AG10803 (cell line): ENCODE results near the gene RALBP1.

Source experiments
- DNase-seq: peaks from one replicate; pipeline ENCODE4 v3.0.0; 2010; ENCODE audit warnings: low read depth
- H3K4me3 ChIP-seq: 2 replicates; pipeline ENCODE4 v1.5.1; 2011; ENCODE audit warnings: mild to moderate bottlenecking, low read length, control low read depth
- TF ChIP-seq, protein P1 (sequence below): conservative IDR thresholded peaks from 2 replicates; pipeline ENCODE4 v1.5.1; 2011; ENCODE audit warnings: mild to moderate bottlenecking, low read length, control low read depth, inconsistent platforms

The RALBP1 gene

DNA sequence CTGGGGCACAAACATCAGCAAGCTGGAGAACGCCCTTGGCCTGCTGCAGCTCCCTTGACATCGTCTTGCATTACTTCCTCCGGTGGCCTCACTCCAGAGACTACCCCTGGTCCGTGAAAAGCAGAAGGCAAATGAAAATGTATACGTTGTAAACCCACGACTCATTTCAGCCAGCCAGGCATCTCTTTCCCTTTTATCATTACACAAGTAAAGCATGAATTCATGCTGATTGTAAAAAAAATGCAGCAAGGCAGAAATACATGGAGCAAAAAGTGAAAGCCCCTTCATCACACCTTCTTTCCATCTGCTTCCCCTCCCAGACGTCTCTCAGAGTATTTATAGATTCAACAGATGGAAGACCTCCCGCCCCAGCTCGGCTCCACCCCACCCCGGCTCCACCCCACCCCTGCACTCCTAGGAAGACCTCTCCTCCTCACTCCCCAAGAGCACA, 41.6 kb upstream of the RALBP1 start:
- no peak for DNase-seq
- H3K4me3 ChIP-seq = no peak overlapping the region
- TF ChIP-seq, protein P1, sequence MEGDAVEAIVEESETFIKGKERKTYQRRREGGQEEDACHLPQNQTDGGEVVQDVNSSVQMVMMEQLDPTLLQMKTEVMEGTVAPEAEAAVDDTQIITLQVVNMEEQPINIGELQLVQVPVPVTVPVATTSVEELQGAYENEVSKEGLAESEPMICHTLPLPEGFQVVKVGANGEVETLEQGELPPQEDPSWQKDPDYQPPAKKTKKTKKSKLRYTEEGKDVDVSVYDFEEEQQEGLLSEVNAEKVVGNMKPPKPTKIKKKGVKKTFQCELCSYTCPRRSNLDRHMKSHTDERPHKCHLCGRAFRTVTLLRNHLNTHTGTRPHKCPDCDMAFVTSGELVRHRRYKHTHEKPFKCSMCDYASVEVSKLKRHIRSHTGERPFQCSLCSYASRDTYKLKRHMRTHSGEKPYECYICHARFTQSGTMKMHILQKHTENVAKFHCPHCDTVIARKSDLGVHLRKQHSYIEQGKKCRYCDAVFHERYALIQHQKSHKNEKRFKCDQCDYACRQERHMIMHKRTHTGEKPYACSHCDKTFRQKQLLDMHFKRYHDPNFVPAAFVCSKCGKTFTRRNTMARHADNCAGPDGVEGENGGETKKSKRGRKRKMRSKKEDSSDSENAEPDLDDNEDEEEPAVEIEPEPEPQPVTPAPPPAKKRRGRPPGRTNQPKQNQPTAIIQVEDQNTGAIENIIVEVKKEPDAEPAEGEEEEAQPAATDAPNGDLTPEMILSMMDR = no peak

DNA sequence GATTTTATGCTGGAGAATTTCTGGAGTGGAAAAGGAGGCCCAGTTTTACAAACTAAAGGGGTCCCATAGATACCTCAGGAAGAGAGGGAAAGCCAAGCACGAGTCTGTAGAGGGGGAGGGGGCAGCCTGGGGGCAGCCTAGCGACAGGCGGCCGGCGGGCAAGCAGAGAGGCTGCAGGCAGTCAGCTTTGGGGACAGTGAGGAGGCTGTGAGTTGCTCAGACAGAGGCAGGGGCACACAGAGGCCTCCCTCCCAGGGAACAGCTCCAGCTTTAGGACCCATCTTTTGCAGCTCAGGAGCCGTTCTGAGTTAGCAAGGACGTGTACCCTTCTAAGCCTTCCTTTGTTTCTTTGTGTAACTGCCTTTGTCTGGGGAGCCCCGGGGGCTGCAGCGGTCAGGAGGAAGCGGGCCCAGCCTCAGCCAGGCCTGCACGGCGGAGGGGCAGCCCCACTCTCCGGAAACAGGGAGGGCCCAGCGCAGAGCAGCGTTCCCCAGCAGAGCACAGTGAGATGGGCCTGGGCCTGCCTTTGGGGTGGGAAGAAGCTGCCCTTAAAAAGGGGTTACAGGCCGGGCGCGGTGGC, 41.1 kb upstream of the RALBP1 start:
- H3K4me3 ChIP-seq = no peak overlapping the region
- TF ChIP-seq, protein P1 = no peak
- no peak for DNase-seq

DNA sequence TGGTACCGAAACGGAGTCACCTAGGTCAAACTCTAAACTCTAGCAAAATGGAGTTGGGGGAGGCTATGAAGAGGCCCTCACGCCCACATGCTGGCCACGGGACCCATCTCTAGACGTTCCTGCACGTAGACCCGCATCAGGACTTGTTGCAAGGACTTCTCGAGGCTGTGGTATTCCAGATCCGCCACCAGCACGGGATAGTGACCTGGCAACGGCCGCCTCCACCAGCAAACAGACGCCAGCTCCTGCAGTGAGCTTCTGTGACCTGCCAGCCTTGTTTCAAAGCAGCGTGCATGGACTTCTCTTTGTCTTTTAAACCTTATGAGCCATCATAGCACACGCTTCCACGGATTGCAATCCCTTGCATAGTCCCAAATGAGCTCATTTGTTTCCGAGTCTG, 40.3 kb upstream of the RALBP1 start:
- no peak for DNase-seq
- TF ChIP-seq, protein P1 = no peak
- no peak overlapping the region for H3K4me3 ChIP-seq

DNA sequence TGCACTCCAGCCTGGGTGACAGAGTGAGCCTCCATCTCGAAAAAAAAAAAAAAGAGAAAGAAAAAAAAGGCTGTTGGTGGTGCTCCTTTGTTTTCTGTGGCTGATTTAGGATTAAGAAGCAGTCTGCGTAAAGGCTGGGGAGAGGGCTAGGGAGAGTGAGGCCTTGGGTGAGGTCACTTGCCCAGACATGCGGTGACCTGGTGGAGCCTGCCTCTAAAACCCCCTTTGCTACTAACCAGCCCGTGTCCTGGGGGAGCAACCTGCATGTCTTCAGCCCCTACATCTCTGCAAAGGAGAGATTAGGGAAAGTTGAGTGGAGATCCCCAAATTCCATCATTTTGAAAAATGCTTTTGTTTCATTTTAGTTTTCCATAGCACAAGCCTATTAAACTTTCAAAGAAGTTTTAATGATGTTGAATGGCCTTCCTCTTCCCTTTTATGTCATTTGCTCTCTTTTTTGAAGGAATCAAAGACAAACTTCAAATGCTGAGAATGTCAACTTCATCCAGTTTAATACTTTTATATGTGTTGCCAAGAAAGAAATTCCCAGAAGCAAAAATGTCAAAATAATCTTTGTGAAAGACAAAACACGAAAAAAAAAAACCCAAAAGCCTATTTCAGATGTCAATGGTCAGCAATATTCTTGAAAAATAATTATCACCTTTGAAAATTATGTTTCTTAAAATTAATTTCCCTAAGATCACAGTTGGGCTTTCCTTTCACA, 38.9 kb upstream of the RALBP1 start:
- TF ChIP-seq, protein P1 = no peak
- DNase-seq = no peak

DNA sequence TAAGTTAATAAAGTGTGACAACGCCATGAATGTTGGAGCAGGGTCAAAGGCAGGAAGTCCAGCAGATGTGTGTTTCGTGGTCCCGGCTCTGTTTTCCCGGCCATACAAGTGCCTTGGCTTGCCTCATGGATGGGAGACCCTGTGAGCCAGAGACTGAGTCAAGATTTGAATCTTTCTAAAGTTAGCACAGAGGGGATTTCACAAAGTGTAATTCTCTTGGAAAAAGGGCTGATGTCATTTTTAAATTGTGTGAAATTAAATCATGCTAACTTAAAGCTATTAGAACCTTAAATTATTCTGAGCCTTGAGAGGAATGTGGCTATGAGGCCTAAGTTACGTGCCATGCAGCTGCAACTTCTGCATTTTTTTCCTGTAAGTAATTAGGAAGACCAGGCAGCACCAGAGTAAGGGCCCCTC, 38.3 kb upstream of the RALBP1 start:
- no peak overlapping the region for H3K4me3 ChIP-seq
- peak; percentile 85 for DNase-seq
- TF ChIP-seq, protein P1 = no peak

More for the DNA sequence above, 38.9 kb upstream of the RALBP1 start:
- no peak overlapping the region for H3K4me3 ChIP-seq

DNA sequence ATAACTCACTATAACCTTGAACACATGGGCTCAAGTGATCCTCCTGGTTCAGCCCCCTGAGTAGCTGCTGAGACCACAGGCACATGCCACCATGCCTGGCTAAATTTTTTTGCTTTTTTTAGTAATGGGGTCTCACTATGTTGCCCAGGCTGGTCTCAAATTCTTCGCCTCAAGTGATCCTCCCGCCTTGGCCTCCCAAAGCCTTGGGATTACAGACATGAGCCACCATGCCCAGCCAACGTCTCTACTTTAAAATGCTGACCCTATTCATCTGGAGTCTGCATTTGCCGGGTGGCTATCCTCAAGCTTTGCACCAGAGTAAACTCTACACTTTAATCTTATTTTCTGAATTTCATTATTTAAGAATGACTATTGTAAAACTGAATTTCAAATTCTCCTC, 37.6 kb upstream of the RALBP1 start:
- H3K4me3 ChIP-seq = no peak overlapping the region
- DNase-seq = no peak
- TF ChIP-seq, protein P1 = no peak

DNA sequence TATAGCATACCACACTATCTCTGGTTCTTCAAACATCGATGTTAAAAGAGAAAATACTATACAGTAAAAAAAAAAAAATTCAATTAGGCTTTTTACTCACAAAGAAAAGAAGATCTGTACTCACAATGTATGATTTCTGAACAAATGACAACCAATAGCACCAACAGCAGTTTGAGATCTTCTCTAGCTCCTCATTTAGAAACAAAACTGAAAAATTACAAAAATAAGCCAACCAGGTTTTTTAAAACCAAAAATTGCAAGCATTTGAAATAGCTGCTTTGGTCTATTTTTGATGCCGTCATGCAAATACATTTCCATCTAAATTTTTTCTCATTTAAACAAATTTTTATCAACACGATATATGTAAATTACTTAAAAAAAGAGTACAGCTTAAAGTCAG, 34.3 kb upstream of the RALBP1 start:
- no peak overlapping the region for H3K4me3 ChIP-seq
- TF ChIP-seq, protein P1 = no peak
- DNase-seq = no peak
